Type B pancreatic cell (in vitro differentiated cells): ENCODE results near the gene ZMIZ1. TPM values are rescaled to one million over a fixed set of nuclear protein-coding genes. Genes with fewer than 3 reads are reported as not detected.

Source experiments
- DNase-seq: peaks from one replicate; pipeline ENCODE4 v3.0.0; 2021; ENCODE audit warnings: mixed read lengths; ENCODE audit not compliant: unreplicated experiment; ENCODE audit errors: extremely low spot score
- H3K27ac Mint-ChIP-seq: 2 replicates; pipeline ENCODE4 v1.8.0; 2021; ENCODE audit warnings: mild to moderate bottlenecking, mixed read lengths
- H3K27me3 Mint-ChIP-seq: 2 replicates; pipeline ENCODE4 v1.8.0; 2021; ENCODE audit warnings: mixed read lengths
- H3K36me3 Mint-ChIP-seq: 2 replicates; pipeline ENCODE4 v1.8.0; 2021; ENCODE audit warnings: mixed read lengths
- H3K4me1 Mint-ChIP-seq: one replicate; pipeline ENCODE4 v1.8.0; 2021; ENCODE audit warnings: mixed read lengths; ENCODE audit not compliant: unreplicated experiment
- H3K4me3 Mint-ChIP-seq: 2 replicates; pipeline ENCODE4 v1.8.0; 2021; ENCODE audit warnings: mild to moderate bottlenecking, mixed read lengths
- H3K9me3 Mint-ChIP-seq: 2 replicates; pipeline ENCODE4 v1.8.0; 2021; ENCODE audit warnings: mixed read lengths
- CTCF ChIP-seq: fragments of 200-600 bp; sonication (generic); conservative IDR thresholded peaks from 2 replicates; pipeline ENCODE4 v1.5.0; 2021; ENCODE audit warnings: antibody characterized with exemption, mild to moderate bottlenecking
- total RNA-seq: library from RNA; stranded (reverse); gene quantifications from 2 replicates; pipeline ENCODE4 v1.2.1, GENCODE V29; 2021; ENCODE audit warnings: low replicate concordance

Gene ZMIZ1
- total RNA-seq, 1 donor from 2014 or later, result 102 TPM

DNA sequence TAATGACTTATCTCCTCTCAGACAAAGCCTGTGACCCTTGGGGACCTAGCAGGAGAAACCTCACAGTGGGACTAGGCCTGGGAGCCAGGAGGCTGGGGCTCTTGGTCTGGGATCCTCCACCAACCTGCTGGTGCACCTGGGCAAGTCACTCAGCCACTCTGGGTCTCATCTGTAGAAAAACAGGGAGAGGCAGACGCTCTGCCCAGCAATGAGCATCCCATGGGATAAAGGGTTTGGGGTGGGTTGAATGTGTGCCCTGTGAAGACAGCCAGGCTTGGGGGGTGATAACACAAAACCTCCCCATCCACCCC, 81.6 kb downstream of the ZMIZ1 start:
- no peaks in the 10 kb centered on the region for H3K9me3 Mint-ChIP-seq
- peak overlapping the region; percentile 62 for H3K27ac Mint-ChIP-seq
- no peak for TF ChIP-seq CTCF
- no peaks in the 10 kb centered on the region for H3K36me3 Mint-ChIP-seq
- DNase-seq, result no peak
- H3K27me3 Mint-ChIP-seq, result no peaks in the 10 kb centered on the region
- peaks cover 17% of the 10 kb centered on the region for H3K4me1 Mint-ChIP-seq
- H3K4me3 Mint-ChIP-seq, result no peak overlapping the region

GRCh38 chr10:79152423-79152817, 83.7 kb downstream of the ZMIZ1 start:
- Mint-ChIP-seq H3K4me1 (peaks cover 29% of the 10 kb centered on the region), H3K27me3 (no peaks in the 10 kb centered on the region), H3K27ac (peak overlapping the region; percentile 61), H3K9me3 (no peaks in the 10 kb centered on the region), H3K4me3 (no peak overlapping the region), H3K36me3 (no peaks in the 10 kb centered on the region)
- no peak for TF ChIP-seq CTCF
- no peak for DNase-seq

DNA sequence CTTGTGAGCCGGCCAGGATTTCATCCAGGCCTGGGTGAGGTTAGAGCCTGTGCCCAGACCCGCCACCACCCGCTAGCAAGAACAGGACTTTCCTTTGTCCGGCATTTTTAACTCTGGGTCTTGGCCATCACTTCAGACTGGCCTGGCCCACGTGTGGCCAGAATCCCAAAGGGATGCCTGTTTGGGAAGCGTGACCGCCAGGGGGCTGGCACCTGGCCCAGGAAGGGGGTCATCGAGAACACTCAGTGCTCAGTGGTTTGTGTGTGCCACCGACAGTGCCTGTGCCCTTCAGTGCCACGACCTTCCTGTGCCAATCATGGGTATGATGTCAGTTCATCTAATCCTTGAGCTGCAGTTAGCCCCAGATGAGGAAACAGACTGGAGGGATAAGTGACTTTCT, 85.0 kb downstream of the ZMIZ1 start:
- DNase-seq, result no peak
- no peaks in the 10 kb centered on the region for H3K9me3 Mint-ChIP-seq
- no peak overlapping the region for H3K27ac Mint-ChIP-seq
- H3K27me3 Mint-ChIP-seq, result no peaks in the 10 kb centered on the region
- no peak overlapping the region for H3K4me3 Mint-ChIP-seq
- no peaks in the 10 kb centered on the region for H3K36me3 Mint-ChIP-seq
- H3K4me1 Mint-ChIP-seq, result peaks cover 33% of the 10 kb centered on the region
- no peak for TF ChIP-seq CTCF

DNA sequence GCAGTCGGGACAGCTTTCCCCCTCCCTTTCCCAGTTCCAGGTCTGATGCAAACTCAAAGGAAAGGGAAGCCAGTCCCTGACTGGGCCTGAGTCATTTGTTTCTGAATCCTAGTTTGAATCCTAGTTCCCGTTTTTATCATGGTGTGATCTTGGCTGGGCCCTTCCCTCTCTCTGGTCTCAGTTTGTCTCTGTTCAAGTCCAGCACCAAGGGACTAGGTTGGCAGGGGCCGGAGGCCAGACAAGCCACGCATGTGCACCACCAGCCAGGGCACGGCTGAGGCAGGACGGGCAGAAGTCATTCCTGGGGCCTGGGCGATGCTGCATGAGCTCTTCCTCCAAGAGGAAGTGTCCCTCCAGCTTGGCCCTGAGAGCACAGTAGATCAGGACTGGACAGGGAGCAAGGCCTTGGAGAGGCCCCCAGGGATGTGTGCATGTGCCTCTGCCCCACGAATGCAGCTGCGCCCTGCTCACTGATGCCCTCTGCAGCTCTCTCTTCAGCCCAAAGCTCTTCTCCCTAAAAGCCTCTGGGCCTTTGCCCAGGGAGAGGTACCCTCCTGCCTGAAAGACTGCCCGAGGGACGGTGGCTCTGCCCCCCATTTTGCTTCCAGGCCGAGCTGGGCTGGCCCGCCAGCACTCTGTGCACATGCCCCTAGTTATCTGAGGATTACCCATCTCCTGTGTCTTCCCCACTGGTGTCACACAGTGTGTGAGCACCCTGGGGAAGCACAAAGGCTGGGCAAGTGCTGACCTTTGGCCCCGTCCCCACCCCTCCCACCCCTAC, 86.7 kb downstream of the ZMIZ1 start:
- Mint-ChIP-seq H3K27me3 (no peaks in the 10 kb centered on the region), H3K27ac (peak overlapping the region; percentile 55), H3K4me3 (no peak overlapping the region), H3K9me3 (no peaks in the 10 kb centered on the region), H3K4me1 (peaks cover 41% of the 10 kb centered on the region), H3K36me3 (no peaks in the 10 kb centered on the region)
- no peak for DNase-seq
- TF ChIP-seq CTCF, result no peak

- Mint-ChIP-seq H3K4me3 (peak overlapping the region; percentile 72), H3K4me1 (peaks cover 47% of the 10 kb centered on the region)
Observed at GRCh38 chr10:79156334-79157274, 87.8 kb downstream of the ZMIZ1 start.

More at GRCh38 chr10:79156334-79157274, 87.8 kb downstream of the ZMIZ1 start:
- Mint-ChIP-seq H3K36me3 (no peaks in the 10 kb centered on the region), H3K27ac (peak overlapping the region; percentile 97), H3K9me3 (no peaks in the 10 kb centered on the region), H3K27me3 (no peaks in the 10 kb centered on the region)
- DNase-seq, result no peak
- no peak for TF ChIP-seq CTCF
